Activated naive CD4-positive, alpha-beta T cell (primary cell): ENCODE results near the gene SNX25.
"Not testable (repeated sequence)": the region's sequence is repeated elsewhere in the genome, so short reads cannot be mapped to it uniquely, and the experiment has no call there.

Experiments
- DNase-seq, 4 experiments: peaks; one replicate each; lab custom pipeline; 2025; lab: John Stamatoyannopoulos, UW

The SNX25 gene

DNA sequence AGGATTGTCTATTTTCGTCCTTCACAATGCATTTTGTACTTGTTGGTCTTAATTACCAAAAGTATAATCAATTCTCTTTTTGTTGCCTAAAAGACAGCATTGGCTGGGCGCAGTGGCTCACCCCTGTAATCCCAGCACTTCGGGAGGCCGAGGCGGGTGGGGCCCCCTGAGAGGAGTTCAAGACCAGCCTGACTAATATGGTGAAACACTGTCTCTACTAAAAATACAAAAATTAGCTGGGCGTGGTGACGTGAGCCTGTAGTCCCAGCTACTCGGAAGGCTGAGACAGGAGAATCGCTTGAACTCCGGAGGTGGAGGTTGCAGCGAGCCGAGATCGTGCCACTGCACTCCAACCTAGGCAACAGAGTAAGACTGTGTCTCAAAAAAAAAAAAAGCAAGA lies 4.3 kb upstream of the SNX25 start:
- not testable (repeated sequence) for DNase-seq

DNA sequence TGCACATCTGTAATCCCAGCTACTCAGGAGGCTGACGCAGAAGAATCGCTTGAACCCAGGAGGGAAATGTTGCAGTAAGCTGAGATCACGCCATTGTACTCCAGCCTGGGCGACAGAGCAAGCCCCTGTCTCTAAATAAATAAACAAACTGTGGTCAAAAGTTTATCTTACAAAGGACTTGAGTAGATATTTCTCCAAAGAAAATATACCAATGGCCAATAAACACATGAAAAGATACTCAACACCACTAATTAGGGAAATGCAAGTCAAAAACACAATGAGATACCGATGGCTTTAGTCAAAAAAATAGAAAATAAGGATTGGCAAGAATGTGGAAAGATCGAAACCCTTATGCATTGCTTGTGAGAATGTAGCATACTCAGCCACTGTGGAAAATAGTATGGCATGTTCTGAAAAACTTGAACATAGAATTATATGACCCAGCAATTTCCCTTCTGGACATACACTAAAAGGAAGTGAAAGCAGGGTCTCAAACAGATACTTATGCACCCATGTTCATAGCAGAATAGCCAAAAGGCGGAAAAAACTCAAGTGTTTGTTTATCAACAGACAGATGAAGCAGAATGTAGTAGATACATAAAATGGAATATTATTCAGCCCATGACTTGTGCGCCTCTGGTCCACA lies 3.6 kb upstream of the SNX25 start:
- no peak for DNase-seq

DNA sequence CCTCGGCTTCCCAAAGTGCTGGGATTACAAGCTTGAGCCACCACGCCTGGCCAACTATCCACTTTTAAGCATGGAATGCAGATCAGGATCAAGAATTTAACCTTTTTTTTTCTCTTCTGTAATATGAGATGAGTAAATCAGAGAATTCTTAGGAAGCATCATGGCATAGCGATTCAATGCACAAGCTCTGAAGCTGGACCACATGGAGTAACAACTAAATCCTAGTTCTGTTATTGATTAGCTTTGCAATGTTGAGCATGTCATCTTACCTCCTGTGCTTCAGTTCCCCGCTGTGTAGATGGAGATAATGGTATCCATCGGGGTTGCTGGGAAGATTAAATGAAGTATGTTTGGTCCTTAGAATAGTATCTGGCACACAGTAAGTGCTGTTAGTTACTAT lies 1.9 kb upstream of the SNX25 start:
- no peak for DNase-seq

DNA sequence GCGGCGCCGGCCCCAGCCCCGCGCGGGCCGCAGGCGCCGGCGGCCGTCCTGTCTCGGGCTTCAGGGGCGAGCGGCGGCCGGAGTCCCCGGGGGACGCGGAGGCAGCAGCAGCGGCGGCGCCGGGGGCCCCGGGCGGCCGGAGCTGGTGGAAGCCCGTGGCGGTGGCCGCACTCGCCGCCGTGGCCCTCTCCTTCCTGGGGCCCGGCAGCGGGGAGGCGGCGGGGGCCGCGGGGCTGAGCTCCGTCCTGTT lies 379 bp downstream of the SNX25 start:
- DNase-seq: not testable (repeated sequence)

DNA sequence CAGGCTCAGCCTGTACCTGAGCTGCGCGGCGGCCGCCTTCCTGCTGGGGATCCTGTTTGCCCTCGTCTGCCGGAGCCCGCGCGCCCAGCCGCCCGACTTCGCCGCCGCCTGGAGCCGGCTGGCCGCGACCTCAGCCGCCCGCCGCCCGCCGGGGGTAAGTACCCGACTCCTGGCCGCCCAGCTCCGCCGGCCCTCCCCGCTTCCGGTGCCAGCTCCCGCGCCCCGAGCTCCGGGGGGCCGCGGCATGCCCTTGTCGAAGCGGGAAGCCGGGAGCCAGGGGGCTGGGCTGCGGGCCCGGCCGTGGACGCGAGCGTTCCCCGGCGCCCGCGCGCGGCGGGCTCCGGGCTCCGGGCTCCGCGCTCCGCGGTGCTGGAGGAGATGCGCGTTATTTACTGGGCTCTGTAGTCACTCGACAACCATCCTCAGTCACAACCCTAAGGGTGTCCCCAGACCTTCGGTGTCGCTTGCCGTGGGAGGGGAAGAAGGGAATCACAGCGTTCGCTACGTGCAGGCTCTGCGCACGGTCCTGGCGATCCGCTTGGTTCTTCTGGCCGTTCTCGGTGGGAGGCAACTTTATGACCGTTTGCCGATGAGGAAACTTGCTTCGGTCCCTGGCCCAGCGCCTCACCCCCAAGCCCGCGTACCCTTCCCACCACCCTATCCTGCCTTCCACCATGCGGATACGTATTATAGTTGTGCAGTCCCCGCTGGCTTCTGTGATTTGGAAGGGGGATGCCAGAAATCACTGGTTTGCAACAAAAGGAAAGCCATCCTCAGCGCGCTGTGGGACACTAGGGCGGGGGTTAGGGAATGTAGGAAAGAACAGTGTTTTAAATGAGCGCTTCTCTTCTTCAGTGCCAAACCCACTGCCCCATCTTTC lies 944 bp downstream of the SNX25 start:
- peak in 3 of 4 experiments; percentile 12 to 45 (median 12) for DNase-seq

DNA sequence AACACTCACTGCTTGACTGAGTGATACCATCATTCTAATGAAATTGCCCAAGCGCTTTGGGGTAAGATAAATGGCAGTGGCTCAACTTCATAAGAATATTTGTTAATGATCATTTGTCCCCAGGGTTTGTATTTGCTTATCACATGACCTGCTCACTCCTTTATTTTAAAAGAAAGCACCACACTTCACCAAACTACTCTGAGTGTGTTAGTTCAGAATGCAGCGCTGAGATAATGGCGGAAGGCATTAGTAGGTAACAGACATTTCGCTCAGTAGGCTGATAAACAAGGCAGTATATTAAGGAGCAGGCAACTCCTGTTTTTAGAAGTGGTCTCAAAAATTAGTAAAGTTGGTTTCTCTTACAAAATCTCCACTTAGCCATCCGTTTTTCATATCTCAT lies 1.6 kb downstream of the SNX25 start:
- no peak for DNase-seq

DNA sequence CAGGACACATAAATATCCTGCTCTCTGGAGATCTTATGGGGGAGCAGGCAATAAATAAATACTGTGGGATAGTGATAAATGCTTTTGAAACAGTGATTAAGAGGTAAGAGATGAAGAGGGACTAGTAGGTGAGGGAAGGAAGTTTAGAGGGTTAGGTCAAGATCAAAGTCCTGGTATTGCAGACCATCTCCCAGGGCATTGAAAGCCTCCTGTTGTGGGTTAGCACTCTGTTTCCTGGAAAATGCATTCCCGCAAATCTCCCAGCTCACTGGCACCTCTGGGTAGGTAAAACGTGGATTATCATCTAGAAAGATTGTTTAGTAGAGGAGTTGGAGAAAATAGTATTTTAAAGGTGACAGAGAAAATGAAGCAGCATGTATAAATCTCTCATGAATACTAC lies 2.2 kb downstream of the SNX25 start:
- DNase-seq: no peak

DNA sequence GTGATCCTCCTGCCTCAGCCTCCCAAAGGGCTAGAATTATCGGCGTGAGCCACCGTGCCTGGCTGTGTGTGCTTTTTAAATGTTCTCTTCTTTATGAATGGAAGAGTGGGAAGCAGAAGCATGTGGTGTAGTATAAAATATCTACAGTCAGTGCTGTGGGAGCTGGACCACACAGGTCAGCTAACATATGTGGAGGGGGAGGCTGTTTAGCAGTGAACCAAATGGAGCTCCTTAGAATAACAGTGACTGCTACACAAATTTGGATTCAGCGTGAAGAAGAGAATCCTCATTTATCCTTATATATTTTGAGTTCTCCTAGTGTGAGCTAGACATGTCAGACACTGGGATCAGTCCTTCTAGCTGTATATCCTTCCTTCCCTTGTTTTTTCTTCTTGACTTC lies 3.2 kb downstream of the SNX25 start:
- DNase-seq: no peak

DNA sequence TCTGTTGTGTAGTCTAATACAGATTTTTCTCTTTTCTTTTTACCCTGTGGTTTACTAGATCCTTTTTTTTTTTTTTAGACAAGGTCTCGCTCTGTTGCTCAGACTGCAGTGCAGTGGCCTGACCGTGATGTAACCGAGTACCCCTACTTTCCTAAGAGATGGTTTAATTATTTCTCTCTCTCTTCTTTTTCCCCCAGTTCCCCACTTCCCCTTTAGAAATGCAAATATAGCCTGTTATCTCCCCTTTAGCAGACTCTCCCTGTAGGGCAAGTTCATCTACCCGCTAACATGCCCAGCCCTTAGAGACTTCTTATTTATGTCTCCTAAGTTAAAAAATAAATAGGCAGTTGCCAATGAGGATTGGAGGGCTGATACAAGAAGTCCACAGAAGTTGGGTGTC lies 4.5 kb downstream of the SNX25 start:
- DNase-seq: no peak

DNA sequence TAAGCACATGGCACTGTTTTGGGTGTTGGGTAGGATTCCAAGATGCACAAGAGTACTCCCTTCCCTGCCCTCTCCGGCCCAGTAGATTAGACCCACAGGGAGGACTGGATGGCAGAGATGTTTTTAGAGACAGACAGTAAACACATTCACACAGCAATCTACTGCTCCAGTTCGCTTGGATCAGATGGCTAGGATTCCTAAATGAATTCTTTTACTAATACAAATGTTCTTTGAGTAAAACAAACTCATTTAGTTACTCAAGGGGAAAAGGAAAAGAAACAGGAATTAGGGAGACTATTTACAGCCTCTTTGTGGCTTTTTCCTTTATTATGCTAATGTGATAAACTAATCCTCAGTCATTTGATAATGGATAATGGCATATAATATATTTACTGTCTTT lies 5.9 kb downstream of the SNX25 start:
- no peak for DNase-seq

DNA sequence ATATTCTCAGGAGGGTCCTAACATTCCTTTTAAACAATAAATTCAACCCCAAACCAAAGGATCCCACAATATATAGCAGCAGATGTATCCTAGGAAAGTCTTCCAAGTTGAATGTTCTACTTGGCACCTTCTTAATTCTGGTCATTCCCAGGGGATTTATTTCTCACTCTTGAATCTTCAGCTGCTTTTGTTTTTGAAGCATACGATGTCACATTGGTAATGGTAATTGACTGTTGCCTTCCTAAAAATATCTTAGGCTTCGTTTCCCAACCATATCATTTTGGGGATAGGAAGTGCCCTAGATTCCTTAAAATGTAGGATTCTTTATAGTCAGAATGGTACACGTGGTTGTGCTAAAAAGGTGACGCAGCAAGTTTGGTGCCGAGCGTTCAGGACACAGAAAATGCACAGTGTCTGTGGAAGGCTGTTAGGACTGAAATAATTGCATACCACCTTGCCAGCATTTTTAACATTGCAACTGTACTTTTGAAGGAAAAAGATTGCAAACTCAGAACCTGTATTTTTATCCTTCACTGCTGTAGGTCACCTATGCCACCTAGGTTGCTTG lies 8.1 kb downstream of the SNX25 start:
- no peak for DNase-seq

DNA sequence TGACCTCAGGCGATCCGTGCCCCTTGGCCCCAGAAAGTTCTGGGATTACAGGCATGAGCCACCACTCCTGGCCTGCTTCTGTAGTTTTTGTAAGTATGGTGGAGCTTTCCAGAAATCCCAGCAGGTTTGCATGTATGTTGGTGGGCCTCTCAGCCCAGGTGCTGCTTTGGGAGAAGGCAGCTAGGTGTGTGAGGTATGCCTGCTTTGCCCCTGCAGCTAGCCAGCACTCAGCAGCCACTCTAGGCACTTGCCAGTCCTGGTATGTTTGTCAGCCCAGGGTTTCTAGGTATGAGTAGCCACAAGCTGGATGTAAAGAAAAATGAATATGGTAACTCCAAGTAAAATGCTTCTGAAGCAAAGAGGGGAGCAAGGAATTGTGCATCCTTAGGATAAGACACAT lies 8.9 kb downstream of the SNX25 start:
- no peak for DNase-seq

DNA sequence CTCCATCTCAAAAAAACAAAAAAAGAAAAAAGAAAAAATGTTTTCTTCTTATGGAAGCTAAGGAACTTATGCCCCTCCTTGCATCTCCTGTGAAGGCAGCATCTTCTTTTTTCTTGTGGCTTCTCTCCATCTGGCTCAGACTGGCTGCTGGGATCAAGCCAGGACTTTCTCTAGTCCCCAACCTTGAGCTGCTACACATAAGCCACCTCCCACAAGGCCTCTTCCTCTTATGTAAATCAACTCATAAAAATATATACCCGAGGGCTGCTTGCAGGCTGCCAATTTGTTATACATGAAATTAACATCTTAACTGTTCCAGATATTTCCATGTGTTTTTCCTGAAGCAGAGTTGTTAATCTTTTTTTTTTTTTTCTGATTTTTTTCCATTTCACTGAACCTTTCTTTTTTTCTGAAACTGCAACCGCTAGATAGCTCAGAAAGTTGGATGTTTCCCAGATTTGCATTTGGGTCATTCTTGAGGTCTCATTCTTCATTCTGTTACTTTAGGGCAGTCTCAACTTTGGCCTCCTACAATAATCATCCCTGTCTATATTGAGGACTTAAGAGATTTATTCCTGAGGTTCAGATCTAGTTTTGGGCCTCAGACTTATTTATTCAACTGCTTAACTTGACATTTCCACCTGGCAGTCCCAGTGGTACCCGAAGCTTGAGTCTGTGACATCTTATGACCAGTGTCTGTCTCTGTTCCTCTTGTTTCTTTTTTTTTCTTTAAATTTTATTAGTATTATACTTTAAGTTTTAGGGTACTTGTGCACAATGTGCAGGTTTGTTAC lies 10.3 kb downstream of the SNX25 start:
- DNase-seq: no peak

DNA sequence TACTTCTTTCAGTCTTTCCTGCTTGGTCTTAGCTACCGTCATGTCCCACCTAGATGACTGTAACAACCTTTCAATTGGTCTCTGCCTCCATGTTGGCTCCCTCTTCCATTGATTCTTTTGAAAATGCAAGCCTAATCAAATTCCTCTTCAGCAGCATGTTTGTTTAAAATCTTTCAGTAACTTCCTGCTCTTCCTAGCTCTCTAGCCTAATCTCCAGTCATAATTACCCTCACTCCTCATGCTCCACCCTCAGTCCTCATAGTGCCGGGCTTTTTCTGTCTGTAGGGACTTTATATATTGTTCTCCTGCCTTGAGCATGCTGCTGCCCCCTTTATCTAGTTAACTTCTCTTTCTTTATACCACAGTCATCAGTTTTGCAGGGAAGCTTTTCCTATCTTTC lies 12.1 kb downstream of the SNX25 start:
- DNase-seq: no peak

DNA sequence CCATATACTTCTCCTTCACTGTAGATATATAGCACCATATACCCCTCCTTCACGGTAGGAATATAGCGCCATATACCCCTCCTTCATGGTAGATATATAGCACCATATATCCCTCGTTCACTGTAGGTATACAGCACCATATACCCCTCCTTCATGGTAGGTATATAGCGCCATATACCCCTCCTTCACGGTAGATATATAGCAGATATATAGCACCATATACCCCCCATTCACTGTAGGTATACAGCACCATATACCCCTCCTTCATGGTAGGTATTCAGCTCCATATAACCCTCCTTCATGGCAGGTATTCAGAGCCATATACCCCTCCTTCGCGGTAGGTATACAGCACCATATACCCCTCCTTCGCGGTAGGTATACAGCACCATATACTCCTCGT lies 12.5 kb downstream of the SNX25 start:
- no peak for DNase-seq

DNA sequence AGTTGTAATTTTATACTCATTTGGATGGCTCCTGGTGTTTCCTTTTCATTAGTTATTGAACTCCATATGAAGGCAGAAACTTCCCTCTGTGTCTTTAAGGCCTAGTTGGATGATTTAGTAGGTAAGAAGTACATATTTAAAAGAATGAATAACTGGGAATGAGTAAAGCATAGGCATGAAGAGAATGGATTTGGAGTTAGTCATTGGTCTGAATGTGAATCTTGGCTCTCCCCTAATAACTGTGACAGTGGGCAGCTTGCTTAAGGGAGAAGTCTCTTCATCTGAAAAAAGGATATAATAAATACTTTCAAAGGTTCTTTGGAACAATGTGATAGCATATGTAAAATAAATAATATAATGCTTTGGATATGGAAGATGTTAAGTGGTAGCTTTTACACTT lies 13.2 kb downstream of the SNX25 start:
- DNase-seq: no peak

DNA sequence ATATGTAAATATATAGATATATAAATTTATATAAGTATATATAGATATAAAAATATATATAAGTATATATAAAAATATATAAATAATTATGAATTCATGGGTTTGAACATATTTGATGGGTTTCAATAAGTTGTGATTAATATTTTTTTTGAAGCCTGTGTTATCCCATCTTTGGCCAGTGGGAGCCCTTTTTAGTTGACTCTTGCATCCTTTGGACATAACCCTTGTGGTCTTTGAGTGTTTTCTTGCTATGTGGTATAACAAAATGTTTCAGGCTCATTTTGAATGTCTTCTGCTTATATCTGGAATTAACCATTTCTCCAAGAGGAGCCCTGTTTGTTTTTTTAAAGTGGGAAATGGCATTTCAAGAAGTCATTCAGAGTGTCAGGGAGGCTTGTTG lies 15.2 kb downstream of the SNX25 start:
- no peak for DNase-seq

DNA sequence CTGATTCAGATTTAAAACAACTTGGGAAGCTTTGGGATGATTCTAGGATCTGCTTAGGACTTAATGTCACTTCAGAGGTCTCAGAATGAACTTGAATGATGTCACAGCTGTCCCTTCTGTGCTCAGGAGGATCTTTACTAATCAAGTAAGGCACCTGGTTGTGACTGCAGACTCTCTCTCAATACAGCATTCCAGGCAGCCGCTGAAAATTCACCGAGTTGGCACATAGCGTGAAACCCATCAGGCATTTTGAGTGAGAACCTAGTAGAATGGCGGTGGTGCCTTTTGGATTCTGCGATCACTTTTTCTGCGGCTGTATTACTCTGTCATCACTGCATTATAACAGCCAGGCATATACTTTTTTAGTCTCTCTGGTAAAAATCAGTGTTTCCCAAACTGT lies 16.5 kb downstream of the SNX25 start:
- DNase-seq: no peak

DNA sequence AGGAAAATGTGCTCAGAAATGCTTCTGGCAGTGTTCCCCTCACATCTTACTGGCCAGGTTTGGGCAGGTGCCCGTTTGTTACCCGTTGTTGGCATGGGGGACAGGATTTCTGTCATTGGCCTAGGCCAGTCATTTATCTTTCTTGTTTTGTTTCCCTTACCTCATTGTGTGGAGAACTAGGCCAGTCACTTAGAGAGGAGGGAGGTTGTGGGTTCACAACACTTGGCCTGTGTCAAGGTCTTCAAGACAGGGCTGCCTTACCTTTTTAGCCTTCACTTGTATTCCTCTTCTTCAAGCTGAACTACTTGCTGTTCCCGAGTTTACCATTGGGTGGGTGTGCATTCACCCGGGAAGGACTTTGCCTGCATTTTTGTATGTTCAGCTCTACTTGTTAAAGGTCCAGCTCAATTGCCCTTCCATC lies 17.7 kb downstream of the SNX25 start:
- DNase-seq: no peak

DNA sequence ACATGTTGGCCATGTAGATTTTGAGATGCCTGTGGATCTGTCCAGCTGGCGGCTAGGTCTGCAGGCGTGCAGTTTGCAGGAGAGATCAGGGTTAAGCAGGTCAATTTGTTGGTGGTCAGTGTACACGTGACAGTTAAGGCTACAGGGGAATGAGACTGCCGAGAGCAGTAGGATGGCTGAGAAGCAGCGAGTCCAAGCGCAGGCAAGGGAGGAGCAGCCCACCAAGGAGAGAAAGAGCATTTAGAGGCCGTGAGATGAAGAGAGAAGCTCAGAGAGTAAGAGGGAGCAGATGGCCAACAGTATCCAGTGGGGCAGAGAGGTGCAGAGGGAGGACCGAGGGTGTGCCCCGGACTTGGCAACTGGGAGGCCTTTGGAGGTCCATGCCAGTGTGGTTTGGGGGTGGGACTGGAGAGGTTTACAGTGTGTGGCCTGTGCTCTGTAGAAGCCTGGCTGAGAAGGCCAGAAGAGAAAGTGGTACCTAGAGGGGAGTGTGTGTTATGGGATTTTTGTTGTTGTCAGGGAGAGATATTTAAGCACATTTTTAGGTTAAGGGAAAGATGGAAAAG lies 18.4 kb downstream of the SNX25 start:
- no peak for DNase-seq

DNA sequence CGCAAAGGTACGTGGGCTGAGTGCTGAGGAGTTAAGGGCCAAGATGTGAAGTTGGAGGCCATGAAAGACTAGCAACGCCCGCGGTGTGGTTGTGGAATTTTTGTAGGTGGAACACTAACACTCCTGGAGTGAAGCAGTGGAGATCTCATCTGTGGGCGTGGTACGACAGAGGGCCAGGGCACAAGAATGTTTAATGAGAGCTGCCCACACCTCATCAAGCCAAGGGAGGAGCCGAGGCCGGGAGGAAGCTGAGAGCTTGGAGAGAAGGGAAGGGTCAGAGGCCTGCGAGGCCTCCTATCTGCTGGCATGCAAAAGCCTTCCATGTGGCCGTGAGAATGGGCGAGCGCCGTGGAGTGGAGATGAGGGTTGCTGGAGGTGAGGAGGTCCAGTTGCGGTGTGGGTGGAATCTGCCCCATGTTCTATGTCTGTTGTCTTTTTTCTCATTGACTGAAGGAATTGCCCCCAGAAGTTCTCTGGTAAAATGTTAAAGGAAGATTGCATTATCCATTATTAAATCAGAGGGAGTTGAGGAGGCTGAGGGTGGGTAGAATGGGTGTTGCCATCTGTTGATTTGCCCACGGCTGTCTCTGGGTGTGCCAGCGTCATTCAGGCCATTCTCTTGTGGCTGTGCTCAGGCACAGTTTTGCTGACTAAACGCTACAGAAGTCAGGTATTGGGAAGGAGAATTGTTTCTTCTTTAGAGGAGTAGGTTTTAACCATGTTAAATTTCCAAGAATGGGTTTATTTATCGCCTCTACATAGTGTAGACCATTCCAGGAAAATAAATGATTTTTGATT lies 19.8 kb downstream of the SNX25 start:
- no peak for DNase-seq

DNA sequence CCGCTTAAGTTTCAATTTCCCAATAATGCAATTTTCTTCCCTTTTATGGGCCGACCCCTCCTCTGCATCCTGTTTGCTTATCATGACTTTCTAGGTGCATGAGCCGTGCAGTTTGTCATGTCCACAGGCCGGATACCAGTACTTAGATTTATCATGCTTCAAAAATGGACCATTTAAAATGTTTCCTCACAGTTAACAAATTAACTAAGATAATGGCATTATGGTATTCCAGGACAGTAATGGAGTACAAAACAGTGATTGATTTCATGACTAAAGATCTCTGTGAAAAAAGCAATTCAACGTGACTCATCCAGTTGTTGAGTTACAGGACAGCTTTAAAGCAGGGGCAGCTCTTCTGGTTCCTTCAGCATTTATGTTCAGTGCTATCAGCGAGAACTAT lies 23.0 kb downstream of the SNX25 start:
- DNase-seq: no peak
